Measurements from ENCODE around the gene TGIF1.

Gene TGIF1

GRCh38 chr18:3489462-3489861, 39.5 kb downstream of the TGIF1 start:
- no peak for DNase-seq

- DNase-seq, result no peak
Measured at GRCh38 chr18:3491981-3492555, 42.1 kb downstream of the TGIF1 start.

- no peak for DNase-seq
Measured at GRCh38 chr18:3492721-3493120, 42.7 kb downstream of the TGIF1 start.

- DNase-seq, result no peak
Measured at GRCh38 chr18:3493501-3494244, 43.7 kb downstream of the TGIF1 start.

- DNase-seq, result no peak
Measured at GRCh38 chr18:3494245-3494526, 44.2 kb downstream of the TGIF1 start.

- DNase-seq, result no peak
Measured at GRCh38 chr18:3494569-3494968, 44.6 kb downstream of the TGIF1 start.

- no peak for DNase-seq
Measured at GRCh38 chr18:3495691-3496430, 45.9 kb downstream of the TGIF1 start.

GRCh38 chr18:3498698-3499471, 48.9 kb downstream of the TGIF1 start:
- no peak for DNase-seq

GRCh38 chr18:3499501-3499900, 49.5 kb downstream of the TGIF1 start:
- no peak for DNase-seq

- DNase-seq, result no peak
Measured at GRCh38 chr18:3500016-3500415, 50.0 kb downstream of the TGIF1 start.

- DNase-seq, result no peak
Measured at GRCh38 chr18:3502650-3503049, 52.7 kb downstream of the TGIF1 start.

GRCh38 chr18:3504637-3505036, 54.7 kb downstream of the TGIF1 start:
- DNase-seq, result no peak

- DNase-seq, result no peak
Measured at GRCh38 chr18:3508576-3509549, 58.9 kb downstream of the TGIF1 start.
